HUDEP-2 (cell line): ENCODE data around the gene AP2A2.

Experiments used
- DNase-seq, 76 experiments: peaks; one replicate each; lab custom pipeline; 2025; ENCODE audit not compliant: unreplicated experiment in 76 of 76; lab: John Stamatoyannopoulos, UW

The AP2A2 gene

GRCh38 chr11:1051356-1052132 lies 125.9 kb downstream of the AP2A2 start:
- no peak for DNase-seq

GRCh38 chr11:1052133-1053011 lies 126.7 kb downstream of the AP2A2 start:
- DNase-seq = no peak

GRCh38 chr11:1053121-1053901 lies 127.6 kb downstream of the AP2A2 start:
- DNase-seq = no peak

GRCh38 chr11:1054143-1055108 lies 128.8 kb downstream of the AP2A2 start:
- no peak for DNase-seq

GRCh38 chr11:1055109-1055703 lies 129.5 kb downstream of the AP2A2 start:
- no peak for DNase-seq

GRCh38 chr11:1055990-1056771 lies 130.5 kb downstream of the AP2A2 start:
- DNase-seq = no peak

- DNase-seq = no peak
Measured at GRCh38 chr11:1057806-1058205, 132.1 kb downstream of the AP2A2 start.

- no peak for DNase-seq
Measured at GRCh38 chr11:1059759-1060158, 134.1 kb downstream of the AP2A2 start.

GRCh38 chr11:1060410-1060809 lies 134.7 kb downstream of the AP2A2 start:
- DNase-seq = no peak

- no peak for DNase-seq
Measured at GRCh38 chr11:1060852-1061616, 135.4 kb downstream of the AP2A2 start.
